ENCODE results near the gene MRPL55. TPM values are rescaled to one million over a fixed set of nuclear protein-coding genes. Genes with fewer than 3 reads are reported as not detected.

The MRPL55 gene
- total RNA-seq, 1 donor from 2014 or later: 43.2 TPM

- no peak for FAIRE-seq
- Histone ChIP-seq H3K36me3 (ENCODE audit: control insufficient read depth, insufficient read depth, low read length) (peaks cover 14% of the 10 kb centered on the region), H3K27me3 (ENCODE audit: control insufficient read depth, insufficient read depth, low read length) (no peaks in the 10 kb centered on the region), H3K4me3 (ENCODE audit: low read depth, low read length) (no peak overlapping the region)
- no peak for TF ChIP-seq CTCF (IDR thresholded peaks at IDR 0.05; ENCODE audit: insufficient read depth, low read length, severe bottlenecking)
- DNase-seq (ENCODE audit: low read depth): no peak
These were observed 20.3 kb downstream of the MRPL55 start for GRCh38 chr1:228088586-228089498.

GRCh38 chr1:228087771-228088251 lies 21.3 kb downstream of the MRPL55 start:
- peak; percentile 77 for DNase-seq (ENCODE audit: low read depth)

GRCh38 chr1:228085287-228085951 lies 23.7 kb downstream of the MRPL55 start:
- FAIRE-seq (no peak), DNase-seq (ENCODE audit: low read depth) (peak; percentile 67)
- Histone ChIP-seq H3K36me3 (ENCODE audit: control insufficient read depth, insufficient read depth, low read length) (peaks cover 12% of the 10 kb centered on the region), H3K27me3 (ENCODE audit: control insufficient read depth, insufficient read depth, low read length) (no peaks in the 10 kb centered on the region), H3K4me3 (ENCODE audit: low read depth, low read length) (peak overlapping the region; percentile 3)
- TF ChIP-seq CTCF (IDR thresholded peaks at IDR 0.05; ENCODE audit: insufficient read depth, low read length, severe bottlenecking): no peak

More at GRCh38 chr1:228087771-228088251, 21.3 kb downstream of the MRPL55 start:
- no peaks in the 10 kb centered on the region for H3K27me3 ChIP-seq (ENCODE audit: control insufficient read depth, insufficient read depth, low read length)
- peaks cover 16% of the 10 kb centered on the region for H3K36me3 ChIP-seq (ENCODE audit: control insufficient read depth, insufficient read depth, low read length)
- no peak for FAIRE-seq
- H3K4me3 ChIP-seq (ENCODE audit: low read depth, low read length): no peak overlapping the region
- no peak for TF ChIP-seq CTCF (IDR thresholded peaks at IDR 0.05; ENCODE audit: insufficient read depth, low read length, severe bottlenecking)

- no peak for TF ChIP-seq CTCF (IDR thresholded peaks at IDR 0.05; ENCODE audit: insufficient read depth, low read length, severe bottlenecking)
- peak overlapping the region; percentile 97 for H3K4me3 ChIP-seq (ENCODE audit: low read depth, low read length)
- no peak for FAIRE-seq
These were observed 24.3 kb downstream of the MRPL55 start for GRCh38 chr1:228084797-228085196.

GRCh38 chr1:228084325-228084724 lies 24.8 kb downstream of the MRPL55 start:
- peak overlapping the region; percentile 97 for H3K4me3 ChIP-seq (ENCODE audit: low read depth, low read length)
- FAIRE-seq (no peak), DNase-seq (ENCODE audit: low read depth) (peak; percentile 82)
- peaks cover 10% of the 10 kb centered on the region for H3K36me3 ChIP-seq (ENCODE audit: control insufficient read depth, insufficient read depth, low read length)
- no peaks in the 10 kb centered on the region for H3K27me3 ChIP-seq (ENCODE audit: control insufficient read depth, insufficient read depth, low read length)
- TF ChIP-seq CTCF (IDR thresholded peaks at IDR 0.05; ENCODE audit: insufficient read depth, low read length, severe bottlenecking): no peak

More at GRCh38 chr1:228084797-228085196, 24.3 kb downstream of the MRPL55 start:
- Histone ChIP-seq H3K27me3 (ENCODE audit: control insufficient read depth, insufficient read depth, low read length) (no peaks in the 10 kb centered on the region), H3K36me3 (ENCODE audit: control insufficient read depth, insufficient read depth, low read length) (peaks cover 10% of the 10 kb centered on the region)
- DNase-seq (ENCODE audit: low read depth): no peak

Data from bronchial epithelial cell (primary cell).